Ammon's horn (tissue), 1 donor: ENCODE data around the gene ZNF518B.
A peak's percentile ranks its signal among the peaks of the same experiment; 100 is the strongest.
"Not testable (repeated sequence)": the region's sequence is repeated elsewhere in the genome, so short reads cannot be mapped to it uniquely, and the experiment has no call there.

Experiments used
- DNase-seq: peaks from one replicate; pipeline ENCODE4 v3.0.0-alpha.2; 2016; ENCODE audit warnings: low spot score

Gene ZNF518B

GRCh38 chr4:10458177-10458576, 951 bp upstream of the ZNF518B start:
- no peak for DNase-seq

DNA sequence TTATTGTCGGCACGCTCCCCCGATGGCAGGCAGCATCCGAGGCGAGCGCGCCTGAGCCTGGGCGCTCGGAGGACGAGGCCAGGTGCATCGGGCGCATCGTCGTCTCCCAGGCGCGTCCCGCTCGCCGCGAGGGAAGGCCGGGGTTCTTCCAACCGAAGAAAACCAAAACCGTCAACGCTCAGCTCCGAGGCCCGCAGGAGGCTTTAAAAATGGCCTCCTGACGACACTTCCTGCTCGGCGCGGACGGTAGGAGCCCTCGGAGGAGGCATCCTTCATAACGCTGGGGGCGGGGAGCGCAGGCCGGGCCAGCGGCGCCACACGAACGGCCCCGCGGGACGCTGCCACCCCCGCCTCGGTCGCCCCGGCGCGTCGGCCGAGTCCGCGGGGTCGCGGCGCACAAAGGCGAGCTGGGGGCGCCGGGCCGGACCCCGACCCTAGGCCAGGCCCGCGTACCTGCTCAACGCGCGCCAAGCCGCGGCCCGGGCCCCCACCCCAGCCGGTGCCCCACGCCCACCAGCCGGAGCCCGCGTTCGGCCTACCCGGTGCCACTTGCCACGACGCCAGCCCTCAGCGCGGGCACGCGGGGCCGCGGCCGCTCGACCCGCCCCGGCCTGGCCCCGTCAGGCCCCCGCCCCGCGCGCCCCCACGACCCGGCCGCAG, 501 bp downstream of the ZNF518B start:
- peak; percentile 49 for DNase-seq

- no peak for DNase-seq
Observed at GRCh38 chr4:10456260-10456594, 999 bp downstream of the ZNF518B start.

- DNase-seq = no peak
Observed at GRCh38 chr4:10455133-10455532, 2.1 kb downstream of the ZNF518B start.

GRCh38 chr4:10454726-10455125, 2.5 kb downstream of the ZNF518B start:
- no peak for DNase-seq

DNA sequence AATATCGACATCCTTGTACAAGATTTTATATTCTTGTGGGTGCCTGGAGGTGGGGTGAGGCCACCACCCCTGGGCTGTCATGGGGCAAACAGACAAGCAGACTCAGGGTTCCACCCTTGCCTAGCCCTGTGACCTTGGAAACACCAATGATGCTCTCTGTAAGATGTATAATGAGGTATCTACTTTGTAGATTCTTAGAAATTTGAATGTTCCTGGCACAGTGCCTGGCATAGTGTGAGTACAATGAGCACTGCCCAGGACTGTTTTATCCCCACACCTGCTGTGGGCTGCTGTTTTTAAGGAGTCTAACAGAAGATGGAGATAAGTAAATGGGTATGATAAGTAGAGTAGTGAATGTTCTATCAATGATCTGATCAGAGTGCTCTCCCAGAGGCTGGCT, 3.1 kb downstream of the ZNF518B start:
- DNase-seq = no peak

GRCh38 chr4:10448991-10449390, 8.2 kb downstream of the ZNF518B start:
- DNase-seq = no peak

DNA sequence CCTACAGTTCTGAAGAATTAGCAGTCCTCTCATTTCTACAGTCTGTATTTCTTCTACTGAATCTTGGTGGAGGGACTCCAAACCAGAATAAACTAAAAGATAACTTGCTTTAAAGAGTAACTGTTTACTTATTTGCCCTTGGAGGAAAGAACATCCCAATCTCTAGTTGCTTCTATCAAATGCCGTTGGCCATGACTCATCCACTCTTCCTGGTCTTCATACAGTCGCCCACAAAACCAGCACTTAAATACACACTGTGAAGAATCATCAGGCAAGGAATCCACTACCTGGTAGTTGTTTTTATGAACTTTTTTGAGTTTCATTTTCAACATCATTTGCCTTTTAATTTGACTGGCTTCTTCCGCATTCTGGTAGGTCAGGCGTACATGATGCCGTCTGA, 14.2 kb downstream of the ZNF518B start:
- DNase-seq = no peak

DNA sequence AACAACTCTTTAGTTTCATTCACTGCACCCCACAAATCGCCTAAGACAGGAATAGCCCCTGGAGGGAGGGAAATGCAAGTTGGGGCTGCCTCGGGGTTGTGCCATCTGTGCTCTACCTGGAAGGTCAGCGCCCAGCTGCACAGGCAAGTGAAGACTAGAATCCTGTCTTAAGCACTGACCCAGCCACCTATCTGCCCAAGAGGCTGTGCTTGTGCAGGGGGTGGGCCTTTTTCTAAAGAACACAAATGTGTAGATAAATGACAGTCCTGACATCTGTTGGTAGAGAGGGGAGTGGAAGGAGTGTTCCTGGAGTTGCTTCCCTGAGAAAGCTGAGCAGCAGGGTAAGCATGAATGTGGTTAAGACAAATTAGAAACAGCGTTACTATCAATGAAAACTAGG, 15.7 kb downstream of the ZNF518B start:
- no peak for DNase-seq

GRCh38 chr4:10438924-10439323, 18.3 kb downstream of the ZNF518B start:
- no peak for DNase-seq

GRCh38 chr4:10437735-10438134, 19.5 kb downstream of the ZNF518B start:
- no peak for DNase-seq

GRCh38 chr4:10427680-10428079, 29.5 kb downstream of the ZNF518B start:
- not testable (repeated sequence) for DNase-seq

GRCh38 chr4:10421344-10422055, 35.7 kb downstream of the ZNF518B start:
- no peak for DNase-seq

DNA sequence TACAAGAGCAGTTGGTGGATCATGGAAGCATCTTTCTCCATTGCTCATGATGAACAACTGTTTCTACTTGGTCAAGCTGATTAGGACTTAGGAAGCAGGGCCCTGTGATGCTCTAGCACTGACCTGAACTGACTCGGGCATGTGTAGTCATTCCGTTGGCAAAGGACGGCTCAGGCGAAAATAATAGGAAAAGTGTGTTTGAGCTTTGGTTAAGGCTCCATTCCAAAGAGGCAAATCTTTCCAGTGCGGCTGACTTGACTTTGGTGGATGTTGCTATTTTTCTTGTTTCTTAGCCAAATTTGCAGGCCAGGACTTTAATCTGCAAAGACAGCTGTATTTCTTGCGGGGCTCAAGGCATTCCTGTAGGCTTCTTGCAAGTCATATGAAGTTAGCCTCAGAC, 39.5 kb downstream of the ZNF518B start:
- DNase-seq = no peak

GRCh38 chr4:10416441-10416840, 40.8 kb downstream of the ZNF518B start:
- no peak for DNase-seq

GRCh38 chr4:10413177-10413576, 44.0 kb downstream of the ZNF518B start:
- no peak for DNase-seq

DNA sequence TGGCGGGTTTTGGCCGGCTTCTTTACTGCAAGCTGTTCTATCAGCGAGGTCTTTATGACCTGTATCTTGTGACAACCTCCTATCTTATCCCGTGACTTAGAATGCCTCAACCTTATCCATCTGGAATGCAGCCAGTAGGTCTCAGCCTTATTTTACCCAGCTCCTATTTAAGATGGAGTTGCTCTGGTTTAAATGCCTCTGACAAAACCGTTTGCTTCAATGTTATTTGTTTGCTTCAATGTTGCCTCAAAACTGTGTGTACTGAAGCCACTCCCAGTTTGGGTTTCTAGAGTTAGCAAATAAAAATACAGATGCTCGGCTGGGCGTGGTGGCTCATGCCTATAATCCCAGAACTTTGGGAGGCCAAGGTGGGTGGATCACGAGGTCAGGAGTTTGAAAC, 51.6 kb downstream of the ZNF518B start:
- DNase-seq = no peak

DNA sequence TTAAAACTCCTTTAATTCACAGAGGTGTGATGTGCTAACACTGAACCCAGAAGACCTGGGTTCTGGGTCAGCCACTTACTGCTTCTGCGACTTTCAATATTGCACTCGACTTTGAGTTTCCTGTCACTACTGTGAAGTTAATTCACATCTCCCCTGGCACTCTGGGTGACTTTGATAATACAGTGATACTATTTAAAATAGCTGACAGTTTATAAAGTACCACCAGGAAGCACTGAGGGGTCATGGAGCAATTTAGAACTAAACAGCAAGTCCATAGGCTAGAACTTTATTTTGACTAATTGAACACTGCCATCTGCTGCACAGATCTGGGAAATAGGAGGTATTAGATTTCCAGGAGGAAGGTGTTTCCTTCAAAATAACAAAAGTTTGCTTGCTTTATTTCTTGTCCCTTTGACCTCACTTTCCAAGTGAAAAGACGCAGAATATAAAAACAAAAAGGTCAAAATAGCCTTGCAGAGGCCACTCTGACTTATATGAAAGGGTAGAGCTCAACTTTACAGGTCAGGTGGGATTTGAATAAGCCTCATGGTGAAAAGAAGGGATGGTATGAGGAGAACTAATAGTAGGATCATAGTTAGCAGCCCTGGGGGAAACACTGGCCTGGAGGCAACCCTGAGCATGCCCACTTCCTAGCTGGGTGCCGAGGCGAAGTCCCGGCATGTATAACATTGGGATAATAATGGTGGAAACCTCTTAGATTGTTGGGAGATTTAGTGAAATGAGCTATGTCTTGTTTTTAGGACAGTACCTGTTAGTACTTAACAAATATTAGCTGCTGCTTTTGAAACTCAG, 53.4 kb downstream of the ZNF518B start:
- DNase-seq = peak; percentile 65

DNA sequence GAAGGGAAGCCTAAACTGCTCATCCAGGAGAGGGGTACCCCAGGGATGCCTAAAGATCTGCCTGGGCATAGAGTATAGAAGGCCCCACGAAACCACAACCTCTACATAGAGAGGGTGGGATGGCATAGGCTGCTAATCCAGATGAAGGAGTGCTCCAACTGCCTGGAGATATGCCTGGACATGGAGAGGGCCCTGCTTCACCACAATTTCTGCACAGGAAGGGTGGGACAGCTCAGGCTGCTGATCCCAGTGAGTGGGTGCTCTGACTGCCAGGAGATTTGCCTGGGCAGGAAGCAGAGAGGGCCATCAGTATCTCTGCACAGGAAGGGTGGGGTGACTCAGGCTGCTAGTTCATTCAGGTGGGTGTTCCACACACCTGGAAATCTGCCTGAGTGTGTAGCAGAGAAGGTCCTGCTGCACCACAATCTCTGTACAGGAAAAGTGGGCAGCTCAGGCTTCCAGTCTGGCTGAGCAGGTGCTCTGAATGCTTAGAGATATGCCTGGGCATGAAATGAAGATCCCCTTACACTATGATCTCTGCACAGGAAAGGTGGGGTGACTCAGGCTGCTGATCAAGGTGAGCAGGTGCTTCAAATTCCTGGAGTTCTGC, 61.1 kb downstream of the ZNF518B start:
- DNase-seq = no peak
